Measurements from ENCODE around the gene PTPRJ.

DNA sequence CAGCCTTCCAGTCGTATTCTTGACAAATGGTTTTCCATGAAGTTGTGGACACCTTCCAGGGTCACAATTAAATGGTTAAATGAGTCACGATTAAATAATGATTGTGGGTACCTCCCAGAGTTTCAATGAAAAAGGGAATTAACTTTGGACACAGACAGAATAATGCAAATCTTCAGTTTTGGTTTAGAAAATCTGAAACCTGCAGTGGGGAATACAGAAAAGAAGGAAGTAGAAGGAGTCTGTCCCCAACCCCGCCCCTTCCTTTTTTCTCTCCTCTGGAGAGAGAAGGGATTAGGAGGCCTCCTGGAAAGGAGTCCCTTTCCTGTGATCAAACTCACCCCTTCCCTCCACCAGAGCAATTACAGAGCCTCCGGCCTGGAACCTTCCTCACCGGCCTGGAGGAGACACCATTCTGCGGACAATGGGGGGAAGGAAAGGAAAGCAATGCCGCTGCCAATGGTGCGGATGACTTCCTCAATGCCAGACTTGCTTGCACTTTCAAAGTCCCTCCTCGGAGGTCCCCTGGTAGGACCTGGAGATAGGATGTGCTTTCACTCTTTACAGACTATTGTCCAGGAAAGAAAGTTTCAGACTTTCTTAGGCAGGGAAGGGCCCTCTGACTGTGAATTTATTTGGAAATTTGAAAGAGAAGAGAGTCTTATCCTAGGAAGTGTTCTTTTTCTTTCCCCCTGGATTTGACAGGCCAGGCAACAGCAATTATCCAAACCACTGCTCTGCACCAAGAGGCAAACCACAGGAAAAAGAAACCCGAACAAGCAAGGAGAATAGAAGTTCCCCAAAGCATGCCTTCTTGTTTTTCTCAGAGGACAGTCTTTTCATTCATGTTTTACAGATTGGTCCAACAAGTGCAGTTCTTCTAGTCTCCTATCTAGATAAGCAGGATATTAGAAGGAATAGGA, 86.8 kb downstream of the PTPRJ start:
- TF ChIP-seq EZH2 (IDR thresholded peaks at IDR 0.05; ENCODE audit: borderline replicate concordance) (no peak), EZH2phosphoT487 (IDR thresholded peaks at IDR 0.05; ENCODE audit: low read depth, severe bottlenecking, unreplicated experiment) (no peak)
- TF ChIP-seq, protein P1, sequence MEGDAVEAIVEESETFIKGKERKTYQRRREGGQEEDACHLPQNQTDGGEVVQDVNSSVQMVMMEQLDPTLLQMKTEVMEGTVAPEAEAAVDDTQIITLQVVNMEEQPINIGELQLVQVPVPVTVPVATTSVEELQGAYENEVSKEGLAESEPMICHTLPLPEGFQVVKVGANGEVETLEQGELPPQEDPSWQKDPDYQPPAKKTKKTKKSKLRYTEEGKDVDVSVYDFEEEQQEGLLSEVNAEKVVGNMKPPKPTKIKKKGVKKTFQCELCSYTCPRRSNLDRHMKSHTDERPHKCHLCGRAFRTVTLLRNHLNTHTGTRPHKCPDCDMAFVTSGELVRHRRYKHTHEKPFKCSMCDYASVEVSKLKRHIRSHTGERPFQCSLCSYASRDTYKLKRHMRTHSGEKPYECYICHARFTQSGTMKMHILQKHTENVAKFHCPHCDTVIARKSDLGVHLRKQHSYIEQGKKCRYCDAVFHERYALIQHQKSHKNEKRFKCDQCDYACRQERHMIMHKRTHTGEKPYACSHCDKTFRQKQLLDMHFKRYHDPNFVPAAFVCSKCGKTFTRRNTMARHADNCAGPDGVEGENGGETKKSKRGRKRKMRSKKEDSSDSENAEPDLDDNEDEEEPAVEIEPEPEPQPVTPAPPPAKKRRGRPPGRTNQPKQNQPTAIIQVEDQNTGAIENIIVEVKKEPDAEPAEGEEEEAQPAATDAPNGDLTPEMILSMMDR (IDR thresholded peaks at IDR 0.05; ENCODE audit: poor library complexity): no peak

Data from hepatocyte (in vitro differentiated cells).